ENCODE results near the gene SHC3.

SHC3 gene

DNA sequence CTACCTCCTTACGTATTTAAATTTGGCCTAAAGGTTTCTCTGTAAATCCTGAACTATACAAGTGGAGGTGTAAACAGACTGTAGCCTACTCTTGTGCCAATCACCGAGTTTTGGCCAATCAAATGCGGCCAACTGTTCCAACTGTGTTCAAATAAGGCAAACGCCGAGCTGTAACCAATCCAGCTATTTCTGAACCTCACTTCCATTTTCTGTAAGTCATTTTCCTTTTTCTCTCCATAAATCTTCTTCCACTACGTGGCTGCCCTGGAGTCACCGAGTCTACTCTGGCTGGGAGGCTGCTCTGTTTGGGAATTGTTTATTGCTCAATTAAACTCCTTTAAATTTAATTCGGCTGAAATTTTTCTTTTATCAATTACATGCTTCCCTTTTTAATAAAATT lies 129.0 kb downstream of the SHC3 start:
- DNase-seq: no peak

- no peak for DNase-seq
Observed at GRCh38 chr9:89048616-89049015, 130.0 kb downstream of the SHC3 start.

- no peak for DNase-seq
Observed at GRCh38 chr9:89047667-89048066, 131.0 kb downstream of the SHC3 start.

- DNase-seq: no peak
Observed at GRCh38 chr9:89046832-89047231, 131.8 kb downstream of the SHC3 start.

DNA sequence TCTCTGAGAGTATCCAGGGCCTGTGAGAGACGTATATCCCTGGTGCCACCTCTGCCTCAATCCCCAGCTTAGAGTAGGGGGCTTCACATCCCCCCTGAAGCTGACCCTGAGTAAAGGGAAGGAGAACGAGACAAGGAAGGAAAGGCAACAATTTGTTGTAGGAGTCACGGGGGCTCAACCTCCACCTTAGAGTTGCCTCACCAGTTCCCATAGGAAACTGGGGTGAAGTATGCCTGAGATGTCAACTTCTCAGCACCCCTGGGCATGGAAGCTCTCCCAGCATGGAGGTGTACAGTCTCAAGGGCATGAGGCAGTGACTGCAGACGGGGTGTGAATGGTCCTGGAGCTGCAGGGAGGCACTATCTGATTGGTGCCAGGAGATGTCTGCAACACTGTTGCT lies 133.7 kb downstream of the SHC3 start:
- DNase-seq: no peak

DNA sequence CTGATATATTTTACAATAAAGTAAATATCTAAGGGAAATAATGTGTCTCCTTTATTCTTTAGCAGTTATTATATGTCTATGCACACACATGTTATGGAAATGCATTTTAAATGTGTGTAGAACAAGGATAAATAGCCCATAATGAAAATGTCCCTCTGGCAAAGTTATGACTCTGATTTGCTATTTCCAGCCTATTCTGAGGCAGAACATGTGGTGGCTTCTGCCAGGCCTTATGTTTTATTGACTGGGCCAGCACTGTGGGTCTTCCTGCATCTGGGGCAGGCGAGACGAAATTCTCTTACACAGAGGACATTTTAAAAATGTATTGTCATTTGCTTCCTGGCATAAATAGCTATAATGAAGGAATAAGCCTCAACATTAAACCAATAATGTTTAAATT lies 134.5 kb downstream of the SHC3 start:
- DNase-seq: no peak

DNA sequence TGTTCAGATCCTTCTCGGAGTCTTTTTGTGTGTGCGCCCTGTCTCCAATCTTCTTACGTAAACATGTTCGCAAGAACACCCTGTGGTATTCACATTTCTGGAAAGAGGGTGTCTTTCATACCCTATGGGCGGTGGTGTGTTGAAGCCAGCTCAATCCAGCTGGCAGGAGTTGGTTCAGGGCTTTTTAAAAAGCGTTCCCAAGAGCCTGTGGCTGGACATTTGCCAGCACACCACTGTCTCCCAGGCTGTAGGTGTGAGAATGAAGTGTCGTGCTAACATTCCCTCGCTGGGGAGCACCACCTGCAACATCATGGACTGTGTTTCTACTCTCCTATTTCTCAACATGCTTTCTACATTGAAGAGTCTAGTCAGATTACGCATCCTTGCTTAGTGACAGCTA lies 135.6 kb downstream of the SHC3 start:
- DNase-seq: no peak

DNA sequence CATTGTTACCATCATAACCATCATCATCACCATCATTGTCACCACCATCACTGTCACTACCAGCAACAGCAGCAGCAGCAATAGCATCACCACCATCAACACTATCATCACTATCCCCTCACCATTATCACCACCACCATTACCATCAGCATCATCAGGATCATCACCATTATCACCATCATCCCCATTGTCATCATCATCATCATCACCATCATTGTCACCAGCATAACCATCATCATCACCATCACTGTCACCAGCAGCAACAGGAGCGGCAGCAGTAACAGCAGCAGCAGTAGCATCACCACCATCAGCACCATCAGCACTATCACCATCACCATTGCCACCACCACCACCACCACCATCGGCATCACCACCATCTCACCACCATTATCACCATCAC lies 139.0 kb downstream of the SHC3 start:
- no peak for DNase-seq

DNA sequence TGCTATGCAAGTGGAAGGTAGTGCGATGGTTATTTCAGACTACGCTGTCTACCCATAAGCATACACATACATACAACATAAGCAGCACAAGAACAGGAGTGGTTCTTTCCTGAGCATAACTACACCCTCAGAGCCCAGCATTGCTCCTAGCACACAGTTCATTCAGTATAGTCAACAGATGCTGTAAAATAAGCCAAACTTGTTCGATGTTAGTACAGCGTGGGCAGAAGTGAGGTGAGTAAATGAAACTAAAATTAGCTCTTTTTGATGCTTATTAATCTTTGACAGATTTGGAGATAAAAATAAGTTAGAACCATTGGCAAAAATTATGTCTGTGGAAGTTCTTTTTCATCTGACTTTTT lies 139.5 kb downstream of the SHC3 start:
- DNase-seq: no peak

GRCh38 chr9:89038382-89039103 lies 140.1 kb downstream of the SHC3 start:
- DNase-seq: peak; percentile 54

- no peak for DNase-seq
Observed at GRCh38 chr9:89037891-89038290, 140.7 kb downstream of the SHC3 start.

DNA sequence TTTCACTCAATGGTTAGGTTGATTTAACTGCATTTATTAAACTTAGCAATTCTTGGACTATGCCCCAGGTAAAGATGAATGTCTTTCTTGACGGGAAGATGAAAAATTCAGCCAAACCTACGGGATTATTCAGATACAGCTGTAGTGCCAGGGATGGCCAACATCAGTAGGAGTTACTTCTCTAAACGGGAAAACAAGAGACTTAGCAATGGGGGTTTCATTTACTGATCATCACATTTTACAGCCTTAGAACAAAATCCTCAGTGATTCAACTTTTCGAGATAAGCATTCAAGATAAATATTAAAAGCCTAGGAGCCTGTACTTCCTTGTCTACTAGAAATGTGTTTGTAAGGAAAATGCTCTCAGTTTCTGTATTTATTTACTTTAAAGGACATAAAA lies 141.3 kb downstream of the SHC3 start:
- DNase-seq: no peak

GRCh38 chr9:89036891-89037290 lies 141.7 kb downstream of the SHC3 start:
- DNase-seq: no peak

- no peak for DNase-seq
Observed at GRCh38 chr9:89036383-89036782, 142.2 kb downstream of the SHC3 start.

DNA sequence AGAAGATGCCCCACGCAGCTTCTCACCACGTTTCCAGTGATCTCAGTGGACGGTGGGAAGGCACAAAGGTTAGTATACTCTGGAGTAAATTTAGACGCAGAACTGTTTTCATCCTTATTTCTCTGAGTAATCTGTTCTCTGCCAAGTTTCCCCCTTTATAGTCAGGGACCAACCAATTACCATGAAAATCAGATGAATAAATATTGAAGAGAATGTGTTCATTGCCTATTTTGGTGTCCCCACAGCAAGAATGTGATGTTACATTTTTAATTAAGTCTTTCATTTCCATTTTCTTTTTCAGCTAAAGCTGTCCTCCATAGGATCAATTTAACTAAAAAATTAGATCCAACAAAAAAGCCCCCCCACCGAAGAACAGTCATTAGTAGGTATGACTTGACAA lies 146.0 kb downstream of the SHC3 start:
- no peak for DNase-seq

DNA sequence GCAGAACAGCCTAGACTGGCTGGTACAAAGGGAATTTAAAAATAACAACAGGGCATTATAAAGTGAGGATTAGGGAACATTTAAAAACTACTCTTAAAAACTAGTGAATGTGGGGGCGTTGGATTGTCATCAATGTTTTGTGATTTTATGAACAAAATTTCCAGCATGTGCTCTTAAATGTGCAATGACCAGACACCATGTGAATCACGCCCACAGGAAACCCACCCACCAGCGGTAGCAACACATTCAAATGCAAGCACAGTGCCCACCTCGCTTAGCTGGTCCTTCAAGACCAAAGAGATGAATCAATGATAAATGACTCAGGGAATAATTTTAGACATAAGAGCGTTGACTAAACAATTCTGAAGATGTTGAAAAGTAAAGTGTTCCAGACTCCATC lies 146.4 kb downstream of the SHC3 start:
- DNase-seq: no peak

DNA sequence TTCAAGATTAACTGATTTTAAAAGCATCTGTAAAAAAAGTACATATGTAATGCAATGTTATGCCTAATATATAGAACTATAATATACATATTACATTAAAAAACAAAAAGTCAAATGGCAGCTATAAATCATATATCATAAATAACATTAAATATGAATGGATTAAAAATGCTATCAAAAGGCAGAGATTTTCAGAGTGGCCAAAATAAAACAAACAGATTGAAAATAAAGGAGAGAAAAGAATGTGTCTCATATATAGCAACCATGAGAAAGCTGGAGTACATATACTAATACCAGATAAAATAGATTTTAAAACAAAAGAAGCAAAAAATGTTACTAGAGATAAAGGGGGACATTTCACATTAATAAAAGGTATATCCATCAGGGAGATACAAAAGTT lies 148.8 kb downstream of the SHC3 start:
- no peak for DNase-seq

- no peak for DNase-seq
Observed at GRCh38 chr9:89026876-89027275, 151.7 kb downstream of the SHC3 start.

GRCh38 chr9:89025553-89025952 lies 153.1 kb downstream of the SHC3 start:
- DNase-seq: no peak

DNA sequence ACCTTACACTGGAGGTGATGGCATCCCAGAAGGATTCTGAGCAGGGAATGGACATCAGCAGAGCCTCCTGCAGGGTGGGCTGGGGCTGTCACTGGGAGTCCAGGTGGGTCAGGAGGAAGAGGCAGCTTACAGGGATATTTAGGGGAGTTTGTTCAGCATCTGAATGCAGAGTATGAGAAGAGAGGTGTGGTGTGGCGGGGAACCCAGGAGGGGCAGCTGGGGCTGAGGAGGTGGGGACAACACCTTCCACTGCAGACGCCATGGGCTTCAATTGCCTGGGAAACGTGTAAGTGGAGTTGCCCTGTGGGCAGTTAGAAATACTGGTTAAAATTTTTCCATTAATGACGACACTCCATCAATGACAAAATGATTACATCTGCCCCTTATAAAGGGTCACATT lies 153.9 kb downstream of the SHC3 start:
- no peak for DNase-seq

- DNase-seq: peak; percentile 61
Observed at GRCh38 chr9:89023740-89024139, 154.9 kb downstream of the SHC3 start.

DNA sequence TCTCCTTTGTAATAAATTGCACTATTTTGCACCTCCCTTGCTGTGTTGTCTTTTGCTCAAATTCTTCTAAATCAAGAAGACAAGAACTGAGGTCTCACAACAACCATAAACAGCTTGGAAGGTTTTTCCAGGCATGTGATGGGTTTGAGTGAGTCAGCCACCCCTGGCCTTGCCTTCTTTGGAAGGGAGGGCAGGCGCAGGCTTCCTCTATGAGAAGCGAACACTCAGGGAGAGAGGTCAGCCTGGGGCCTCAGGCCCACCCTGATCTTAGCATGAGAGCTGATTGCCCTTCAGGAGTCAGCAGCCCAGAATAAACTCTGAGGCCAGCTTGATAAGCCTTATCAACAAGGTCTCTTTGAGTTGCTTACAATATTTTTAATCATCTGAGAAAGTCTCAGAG lies 155.7 kb downstream of the SHC3 start:
- DNase-seq: peak; percentile 94

GRCh38 chr9:89022001-89022759 lies 156.4 kb downstream of the SHC3 start:
- DNase-seq: peak; percentile 94

GRCh38 chr9:89021154-89021803 lies 157.3 kb downstream of the SHC3 start:
- DNase-seq: peak; percentile 80
